Brain pericyte (primary cell): ENCODE data around the gene EXOC3L4.

ENCODE experiments used
- DNase-seq: peaks from one replicate; pipeline ENCODE4 v3.0.0-alpha.2; 2012; ENCODE audit warnings: low read depth, low spot score

EXOC3L4 gene

DNA sequence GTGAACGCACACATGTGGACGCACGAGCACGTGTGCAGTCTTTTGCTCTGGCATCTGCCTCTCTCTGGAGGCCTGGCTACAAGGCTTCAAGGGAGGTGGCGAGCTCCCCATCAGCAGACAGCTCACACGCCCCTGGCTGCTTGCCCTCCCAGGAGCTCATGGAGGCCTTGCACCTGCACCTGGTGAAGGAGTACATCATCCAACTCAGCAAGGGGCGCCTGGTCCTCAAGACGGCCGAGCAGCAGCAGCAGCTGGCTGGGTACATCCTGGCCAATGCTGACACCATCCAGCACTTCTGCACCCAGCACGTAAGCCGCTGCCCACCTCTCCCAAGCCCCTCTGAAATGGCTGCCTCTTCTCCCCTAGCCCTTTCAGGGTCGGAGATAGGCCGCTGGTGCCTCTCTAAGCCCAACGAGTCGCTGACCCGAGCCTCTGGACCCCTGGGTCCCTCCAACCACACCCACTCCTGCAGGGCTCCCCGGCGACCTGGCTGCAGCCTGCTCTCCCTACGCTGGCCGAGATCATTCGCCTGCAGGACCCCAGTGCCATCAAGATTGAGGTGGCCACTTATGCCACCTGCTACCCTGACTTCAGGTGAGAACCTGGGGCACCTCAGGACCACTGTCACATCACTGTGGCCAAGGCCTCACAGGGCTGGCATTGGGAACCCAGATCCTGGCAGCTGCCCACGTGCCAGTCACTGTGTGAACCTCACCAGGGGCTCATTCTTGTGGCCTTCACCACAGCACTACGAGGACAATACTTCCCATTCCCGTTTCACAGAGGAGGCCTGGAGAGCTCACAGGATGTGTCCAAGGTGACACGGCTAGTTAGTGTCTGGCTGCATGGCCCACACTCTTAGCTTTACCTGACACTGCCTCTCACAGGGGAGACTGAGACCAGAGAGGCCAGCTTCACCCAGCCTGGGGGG lies 39.0 kb downstream of the EXOC3L4 start:
- no peak for DNase-seq

DNA sequence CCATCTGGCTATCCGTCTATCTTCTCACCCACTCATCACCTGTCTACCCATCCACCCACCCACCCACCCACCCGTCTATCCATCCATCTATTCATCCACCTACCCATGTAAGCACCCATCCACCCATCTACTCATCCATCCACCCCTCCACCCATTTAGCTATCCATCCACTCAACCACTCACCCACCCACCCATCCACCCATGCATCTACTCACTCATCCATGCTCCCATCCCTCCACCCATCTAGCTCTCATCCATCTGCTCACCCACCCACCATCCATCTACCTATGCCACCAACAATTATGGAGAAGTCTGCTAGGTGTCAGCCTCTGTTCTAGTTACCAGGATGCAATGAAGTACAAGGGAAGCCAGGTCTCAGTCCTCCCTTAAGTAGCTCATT lies 39.9 kb downstream of the EXOC3L4 start:
- no peak for DNase-seq

DNA sequence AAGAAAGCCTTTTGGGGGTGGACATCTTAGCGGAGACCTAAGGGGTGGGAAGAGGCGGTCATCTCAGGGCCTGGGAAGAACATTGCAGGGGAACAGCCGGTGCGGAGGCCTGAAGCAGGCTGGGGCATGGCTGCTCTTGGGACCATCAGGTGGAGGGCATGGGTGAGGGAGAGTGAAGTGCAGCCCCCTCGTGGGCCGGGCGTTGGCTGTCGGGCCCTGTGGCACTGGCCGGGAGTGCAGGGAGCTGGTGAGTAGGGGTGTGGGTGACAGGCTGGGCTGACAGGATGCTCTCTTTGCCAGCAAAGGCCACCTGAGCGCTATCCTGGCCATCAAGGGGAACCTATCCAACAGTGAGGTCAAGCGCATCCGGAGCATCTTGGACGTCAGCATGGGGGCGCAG lies 40.4 kb downstream of the EXOC3L4 start:
- DNase-seq: no peak

DNA sequence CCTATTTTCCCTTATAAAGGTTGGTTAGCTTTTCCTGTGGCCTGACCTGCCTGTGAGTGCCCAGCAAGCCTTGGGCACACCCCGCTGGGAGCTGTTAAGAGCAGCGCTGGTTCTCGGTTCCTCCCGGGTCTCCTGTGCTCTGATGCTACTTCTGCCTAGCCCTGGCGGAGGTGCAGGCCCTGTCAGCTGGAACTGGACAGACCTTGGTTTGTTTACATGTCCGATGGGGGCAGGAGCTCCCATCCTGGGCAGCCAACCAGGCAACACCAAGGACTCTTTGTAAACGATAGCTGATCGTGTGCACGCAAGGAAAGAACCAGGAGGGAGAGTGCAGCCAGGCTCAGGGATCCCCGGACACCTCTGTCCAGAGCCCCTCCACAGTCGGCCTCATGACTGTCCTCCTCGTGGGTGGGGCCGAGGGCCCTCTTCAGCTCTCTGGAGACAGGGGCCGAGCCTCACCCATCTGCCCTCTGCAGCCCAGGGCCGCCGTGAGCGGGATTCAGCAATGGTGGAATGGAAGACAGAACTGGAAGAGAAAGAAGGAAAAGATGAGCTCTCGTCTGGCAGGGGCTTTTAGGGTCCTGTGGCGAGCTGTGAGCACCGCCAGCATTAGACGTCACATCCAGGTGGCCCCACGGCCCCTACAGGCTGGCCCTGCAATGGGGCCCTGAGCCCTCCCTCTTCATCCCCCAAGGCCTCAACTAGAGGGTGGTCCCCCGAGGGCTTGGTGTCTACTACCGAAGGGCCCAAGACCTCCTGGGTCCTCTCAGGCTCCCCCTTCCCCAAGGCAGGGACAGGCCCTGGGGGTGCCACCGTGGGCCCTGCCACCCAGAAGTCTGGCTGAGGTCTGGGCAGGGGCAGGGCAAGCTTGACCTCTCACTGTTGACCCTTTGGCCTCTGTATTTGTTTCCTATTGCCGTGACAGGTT lies 41.1 kb downstream of the EXOC3L4 start:
- DNase-seq: no peak

- no peak for DNase-seq
Measured at GRCh38 chr14:103136388-103137271, 42.1 kb downstream of the EXOC3L4 start.

DNA sequence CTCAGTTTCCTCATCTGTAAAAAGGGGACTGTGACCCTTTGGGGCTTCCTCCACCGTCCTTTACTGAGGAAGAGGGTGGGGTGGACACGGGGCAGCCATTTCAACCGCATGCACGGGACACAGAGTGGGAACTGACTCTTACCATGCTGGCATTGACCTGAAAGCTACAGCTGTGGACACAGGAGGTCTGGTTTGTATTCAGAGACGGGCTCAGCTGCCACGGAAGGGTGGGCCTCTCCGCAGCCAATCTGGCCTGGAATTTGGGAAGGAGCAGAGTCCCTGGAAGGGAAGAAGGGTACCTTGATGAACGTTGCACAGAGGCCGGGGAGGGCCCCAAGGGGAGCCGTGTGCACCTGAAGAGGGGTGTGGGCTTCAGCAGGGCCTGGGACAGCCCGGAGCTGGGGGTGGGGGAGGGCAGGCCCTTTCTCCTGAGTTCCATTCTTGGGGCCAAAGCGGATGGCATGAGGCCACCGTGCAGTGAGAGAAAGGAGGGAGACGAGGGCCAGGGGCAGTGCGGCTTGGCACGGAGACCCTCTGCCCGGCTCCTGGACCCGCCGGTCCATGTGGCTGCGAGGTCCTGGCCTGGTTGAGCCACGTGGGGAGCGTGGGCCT lies 43.3 kb downstream of the EXOC3L4 start:
- no peak for DNase-seq

DNA sequence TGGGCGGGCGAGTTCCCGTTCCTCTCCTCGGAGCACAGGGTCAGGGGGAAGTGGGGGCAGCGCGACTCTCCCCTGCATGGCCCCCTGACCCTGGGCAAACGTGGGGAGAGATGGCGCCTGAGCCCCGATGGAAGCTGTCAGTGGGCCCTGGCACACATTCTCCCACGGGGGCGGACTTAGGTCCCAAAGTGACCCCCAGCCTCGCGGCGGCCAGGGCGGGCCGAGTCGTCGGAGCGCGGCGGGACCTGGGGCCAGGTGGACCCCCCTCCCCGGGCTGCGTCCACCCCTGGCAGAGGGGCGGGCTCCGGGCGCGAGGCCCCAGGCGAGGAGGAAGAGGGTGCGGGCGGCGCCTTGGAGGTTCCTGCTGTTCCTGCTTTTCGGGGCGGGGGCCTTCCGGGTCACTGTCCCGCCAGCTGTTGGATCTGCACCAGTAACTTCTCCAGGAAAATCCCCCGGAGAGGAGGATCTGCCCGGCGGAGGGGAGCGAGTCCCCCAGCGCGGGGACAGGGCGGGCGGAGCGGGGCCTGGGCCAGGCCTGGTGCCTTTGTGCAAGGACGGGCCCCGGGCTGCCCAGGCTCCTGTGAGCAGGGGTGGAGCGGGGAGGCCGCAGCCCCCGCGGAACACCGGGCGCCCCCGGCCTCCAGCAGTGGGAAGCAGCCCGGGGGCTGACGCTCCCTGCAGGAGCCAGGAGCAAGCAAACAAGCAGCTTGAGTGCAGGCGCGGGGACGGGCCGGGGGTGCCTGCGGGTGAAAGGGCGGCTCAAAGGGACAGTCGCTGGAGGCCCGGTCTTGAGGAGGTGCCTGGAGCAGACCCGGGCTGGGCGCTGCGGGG lies 44.0 kb downstream of the EXOC3L4 start:
- no peak for DNase-seq

DNA sequence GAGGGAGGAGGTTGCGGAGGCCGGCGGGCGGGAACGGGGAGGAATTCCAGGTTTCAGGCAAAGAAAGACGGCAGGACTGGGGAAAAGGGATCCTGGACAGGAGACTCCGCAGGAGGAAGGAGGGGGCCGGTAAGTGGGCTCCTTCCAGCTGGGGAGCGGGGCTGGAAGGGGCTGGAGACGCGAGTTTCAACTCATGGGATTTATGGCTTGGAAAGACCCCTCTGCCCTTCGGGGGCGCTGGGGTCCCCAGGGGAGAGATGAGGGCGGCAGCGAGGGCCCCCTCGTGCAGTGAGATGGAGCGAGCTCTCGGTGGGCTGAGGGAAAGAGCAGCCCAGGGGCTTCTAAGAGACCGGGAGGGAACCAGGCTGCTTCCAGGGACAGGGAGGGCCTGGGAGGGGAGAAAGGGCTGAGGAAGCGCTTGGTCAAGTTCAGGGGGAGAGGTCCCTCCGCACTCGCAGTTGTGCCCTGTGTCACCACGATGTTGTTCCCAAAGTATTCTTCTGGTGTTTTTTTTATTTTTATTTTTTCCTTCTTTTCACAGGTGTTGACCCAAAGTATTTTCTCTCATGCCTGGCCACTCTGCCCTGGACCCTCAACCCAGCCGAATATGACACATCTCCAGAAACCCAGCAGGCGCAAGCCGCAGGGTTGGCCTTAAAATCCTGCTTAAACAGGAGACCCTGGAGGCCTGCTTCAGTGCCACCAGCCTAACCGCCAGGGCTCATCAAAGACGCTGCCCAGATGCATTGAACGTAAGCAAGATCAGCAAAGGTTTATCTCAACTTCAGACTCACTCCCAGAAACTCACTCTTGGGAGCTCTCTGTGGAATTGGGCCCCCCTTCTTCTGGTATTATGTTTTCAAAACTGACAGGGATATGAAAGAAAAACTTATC lies 44.9 kb downstream of the EXOC3L4 start:
- DNase-seq: no peak

DNA sequence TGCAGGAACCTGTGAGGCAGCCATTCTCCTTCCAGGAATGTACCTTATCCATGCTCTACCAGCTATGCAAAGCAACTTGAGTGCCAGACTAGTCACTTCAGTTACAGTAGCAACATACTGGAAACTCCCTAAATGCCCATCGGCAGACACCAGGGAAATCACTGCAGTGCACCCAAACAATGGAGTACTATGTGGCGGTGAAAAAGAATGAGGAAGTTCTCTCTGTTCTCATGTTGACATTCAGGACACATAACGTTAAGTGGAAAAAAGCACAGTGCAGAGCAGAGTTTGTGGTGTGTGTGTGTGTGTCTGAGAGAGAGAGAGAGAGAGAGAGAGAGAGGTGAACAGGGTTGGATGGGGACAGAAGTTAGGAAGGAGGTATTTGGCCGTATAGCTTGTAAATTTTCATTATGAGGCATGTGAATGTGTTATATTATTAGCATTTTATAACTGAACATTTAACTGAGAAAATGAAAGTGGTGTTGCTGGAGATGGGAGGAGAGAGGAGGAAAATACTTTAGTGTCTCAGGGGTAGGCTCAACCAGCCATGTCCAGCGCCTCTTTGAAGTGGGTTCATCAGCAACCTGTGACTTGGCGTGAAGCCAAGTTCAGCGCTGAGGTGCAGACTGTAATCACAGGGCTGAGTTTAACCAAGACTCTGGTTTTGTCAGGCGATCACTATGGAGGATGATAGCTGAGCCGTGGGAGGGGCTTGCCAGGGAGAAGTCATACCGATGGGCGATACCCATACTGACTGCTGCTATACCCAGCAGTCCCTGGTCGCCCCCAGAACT lies 46.0 kb downstream of the EXOC3L4 start:
- no peak for DNase-seq

DNA sequence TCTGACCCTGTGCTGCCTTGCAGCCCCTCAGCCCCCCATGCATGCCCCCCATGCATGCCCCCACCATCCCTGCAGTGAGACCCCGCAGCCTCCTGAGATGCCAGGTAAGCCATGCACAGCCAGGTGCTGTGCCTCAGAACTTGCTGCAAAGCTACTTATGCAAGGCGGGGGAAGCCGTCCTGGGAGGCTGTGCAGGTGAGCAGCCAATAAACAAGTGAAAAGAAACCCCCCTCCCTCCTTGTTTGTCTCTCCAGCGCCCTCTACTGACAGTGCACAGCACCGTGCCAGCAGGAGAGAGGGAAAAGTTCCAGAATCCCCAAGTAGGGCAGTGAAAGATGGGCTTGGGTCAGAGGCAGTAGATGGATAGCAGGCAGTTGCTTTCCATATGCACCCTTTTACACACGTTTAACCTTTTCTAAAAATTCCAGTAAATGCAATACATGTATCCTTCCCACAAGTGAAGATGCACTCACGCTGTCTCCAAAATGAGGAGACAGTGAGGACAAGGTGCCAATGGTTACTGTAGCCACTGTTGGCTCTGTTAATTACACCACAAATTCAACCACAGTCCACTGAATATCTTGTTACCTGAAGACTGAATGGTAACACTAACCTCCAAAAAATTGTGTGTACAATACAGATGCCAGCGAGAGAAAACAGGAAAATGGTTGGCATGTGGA lies 46.7 kb downstream of the EXOC3L4 start:
- DNase-seq: no peak

- DNase-seq: no peak
Measured at GRCh38 chr14:103142026-103142425, 47.5 kb downstream of the EXOC3L4 start.

DNA sequence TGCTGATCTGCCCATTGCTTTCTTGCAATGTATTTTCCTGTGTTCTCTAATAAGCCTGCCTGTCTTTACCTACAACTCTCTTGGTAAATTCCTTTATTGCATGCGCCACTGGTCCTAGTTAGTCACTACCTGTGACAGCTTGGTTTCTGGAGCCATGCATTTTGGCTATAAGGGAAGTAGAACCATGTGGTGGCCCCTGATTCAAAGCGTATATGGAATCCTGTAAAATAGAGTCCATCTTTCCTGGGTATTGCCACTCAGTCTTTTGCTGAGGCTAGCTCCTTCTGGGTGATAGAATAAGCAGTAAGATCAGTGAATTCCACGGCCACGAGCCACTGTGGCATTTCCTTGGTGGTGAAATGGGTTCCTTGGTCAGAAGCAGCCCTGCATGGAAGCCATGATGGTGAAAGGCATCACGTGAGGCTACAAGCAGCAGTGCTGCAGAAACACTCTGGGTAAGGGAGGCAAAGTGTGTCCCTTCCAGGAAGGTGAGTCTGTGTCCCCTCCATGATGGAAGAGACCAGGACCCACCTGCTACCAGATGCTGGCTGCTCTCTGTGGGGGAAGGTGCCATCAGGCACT lies 48.3 kb downstream of the EXOC3L4 start:
- DNase-seq: no peak

DNA sequence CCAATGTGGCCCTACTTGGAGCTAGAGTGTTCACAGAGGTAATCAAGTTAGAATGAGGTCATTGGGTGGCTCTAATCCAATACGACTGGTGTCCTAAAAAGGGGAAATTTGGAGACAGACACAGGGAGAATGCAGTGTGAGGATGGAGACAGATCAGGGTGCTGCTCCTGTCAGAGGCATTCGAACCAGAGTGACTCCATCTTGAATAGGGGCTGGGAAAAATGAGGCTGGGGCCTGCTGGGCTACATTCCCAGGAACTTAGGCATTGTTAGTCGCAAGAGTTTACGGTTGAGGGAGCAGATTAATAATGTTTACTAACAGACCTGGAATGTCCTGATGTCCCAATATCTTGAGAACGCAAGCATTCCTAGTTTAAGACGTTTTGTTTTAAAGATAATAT lies 49.0 kb downstream of the EXOC3L4 start:
- no peak for DNase-seq

DNA sequence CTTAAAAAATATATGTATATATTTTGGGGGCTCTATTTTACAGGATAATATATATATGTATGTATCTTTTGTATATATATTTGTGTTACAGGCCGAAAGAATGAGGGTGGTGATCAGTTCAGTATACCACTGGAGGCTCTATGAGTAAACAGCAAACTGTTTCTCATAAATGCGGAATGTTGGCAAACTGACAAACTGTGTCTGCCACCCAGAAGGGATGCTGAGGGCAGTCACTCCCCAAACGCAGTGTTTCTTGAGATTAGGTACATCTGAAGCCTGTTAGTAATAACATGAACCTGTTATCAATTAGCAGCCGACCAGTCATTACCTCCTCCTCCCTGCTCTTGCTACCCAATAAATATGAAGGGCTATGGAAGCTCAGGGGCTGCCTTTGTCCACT lies 49.6 kb downstream of the EXOC3L4 start:
- DNase-seq: no peak

- no peak for DNase-seq
Measured at GRCh38 chr14:103146141-103146709, 51.7 kb downstream of the EXOC3L4 start.

DNA sequence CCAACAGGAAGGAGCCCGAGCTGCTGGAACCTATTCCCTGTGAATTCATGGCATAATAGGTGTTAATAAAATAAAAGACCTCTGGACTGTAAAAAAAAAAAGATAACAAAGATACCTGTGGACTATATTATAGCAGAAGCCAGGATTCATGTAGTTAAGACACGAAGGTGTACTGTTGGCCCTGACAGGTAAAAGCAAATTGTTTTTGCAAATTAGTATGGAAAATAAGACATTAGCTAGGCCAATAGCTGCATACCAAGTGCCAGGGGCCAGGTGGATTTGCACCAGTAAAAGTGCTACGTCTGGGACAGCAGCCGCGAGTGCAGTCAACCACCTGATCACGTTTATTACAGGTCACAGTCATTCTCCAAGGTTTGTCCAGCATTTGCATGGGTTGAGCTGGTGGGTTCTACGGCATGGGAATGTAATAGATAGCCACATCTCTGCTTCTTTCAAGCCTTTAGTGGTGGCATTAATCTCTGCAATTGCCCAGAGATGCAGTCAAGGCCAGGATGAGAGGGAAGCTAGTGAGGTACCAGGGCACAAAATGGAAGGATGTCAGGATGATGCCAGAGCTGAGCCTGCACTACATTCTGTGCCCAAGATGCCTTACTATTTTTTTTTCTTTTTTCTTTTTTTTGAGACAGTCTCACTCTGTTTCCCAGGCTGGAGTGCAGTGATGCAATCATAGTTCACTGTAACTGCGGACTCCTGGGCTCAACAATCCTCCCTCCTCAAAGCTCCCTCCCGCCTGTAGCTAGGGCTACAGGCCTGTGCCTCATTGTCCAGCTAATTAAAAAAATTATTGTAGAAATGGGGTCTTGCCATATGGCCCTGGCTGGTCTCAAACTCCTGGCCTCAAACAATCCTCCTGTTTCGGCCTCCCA lies 55.1 kb downstream of the EXOC3L4 start:
- no peak for DNase-seq
